DMS79 treated with DMSO at 0.1 percent for 48 hours (cell line): ENCODE measurements around the gene CCT8L2.
"Not testable (repeated sequence)": the region's sequence is repeated elsewhere in the genome, so short reads cannot be mapped to it uniquely, and the experiment has no call there.

Experiments
- DNase-seq: peaks from one replicate; lab custom pipeline; 2025; lab: John Stamatoyannopoulos, UW

Gene CCT8L2, protein sequence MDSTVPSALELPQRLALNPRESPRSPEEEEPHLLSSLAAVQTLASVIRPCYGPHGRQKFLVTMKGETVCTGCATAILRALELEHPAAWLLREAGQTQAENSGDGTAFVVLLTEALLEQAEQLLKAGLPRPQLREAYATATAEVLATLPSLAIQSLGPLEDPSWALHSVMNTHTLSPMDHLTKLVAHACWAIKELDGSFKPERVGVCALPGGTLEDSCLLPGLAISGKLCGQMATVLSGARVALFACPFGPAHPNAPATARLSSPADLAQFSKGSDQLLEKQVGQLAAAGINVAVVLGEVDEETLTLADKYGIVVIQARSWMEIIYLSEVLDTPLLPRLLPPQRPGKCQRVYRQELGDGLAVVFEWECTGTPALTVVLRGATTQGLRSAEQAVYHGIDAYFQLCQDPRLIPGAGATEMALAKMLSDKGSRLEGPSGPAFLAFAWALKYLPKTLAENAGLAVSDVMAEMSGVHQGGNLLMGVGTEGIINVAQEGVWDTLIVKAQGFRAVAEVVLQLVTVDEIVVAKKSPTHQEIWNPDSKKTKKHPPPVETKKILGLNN

DNA sequence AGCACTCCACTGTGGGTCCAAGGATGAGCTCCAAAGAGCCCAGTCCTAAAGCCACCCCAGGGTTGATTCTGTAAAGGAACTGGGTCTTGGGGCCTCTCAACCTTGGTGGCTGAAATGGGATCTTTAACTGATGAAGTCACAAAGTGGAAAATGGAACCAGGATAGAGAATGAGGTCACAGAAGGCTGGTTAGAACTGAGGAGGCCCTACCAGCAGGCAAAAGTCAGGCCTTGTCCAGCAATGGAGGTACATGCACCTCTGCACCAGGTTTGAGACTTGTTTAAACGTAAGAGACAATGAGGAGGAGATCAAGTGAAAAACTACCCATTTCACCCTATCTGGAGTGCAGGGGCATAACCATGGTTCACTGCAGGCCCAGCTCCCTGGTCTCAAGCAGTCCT, at the start of gene CCT8L2:
Gene CCT8L2 (minus strand): TSS at position 101 of the 400 bp plus-strand sequence. CDS start 260 bp downstream, outside the sequence.
- DNase-seq: not testable (repeated sequence)

DNA sequence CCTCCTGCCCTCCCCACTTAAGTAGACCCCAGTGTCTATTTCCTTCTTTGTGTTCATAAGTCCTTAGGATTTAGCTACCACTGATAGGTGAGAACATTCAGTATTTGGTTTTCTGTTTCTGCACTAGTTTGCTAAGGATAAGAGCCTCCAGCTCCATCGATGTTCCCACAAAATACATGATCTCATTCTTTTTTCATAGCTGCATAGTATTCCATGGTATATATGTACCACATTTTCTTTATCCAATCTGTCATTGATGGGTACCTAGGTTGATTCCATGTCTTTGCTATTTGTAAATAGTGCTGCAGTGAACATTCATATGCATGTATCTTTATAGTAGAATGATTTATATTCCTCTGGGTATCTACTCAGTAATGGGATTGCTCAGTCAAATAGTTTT, 42.8 kb upstream of the CCT8L2 start:
- not testable (repeated sequence) for DNase-seq

DNA sequence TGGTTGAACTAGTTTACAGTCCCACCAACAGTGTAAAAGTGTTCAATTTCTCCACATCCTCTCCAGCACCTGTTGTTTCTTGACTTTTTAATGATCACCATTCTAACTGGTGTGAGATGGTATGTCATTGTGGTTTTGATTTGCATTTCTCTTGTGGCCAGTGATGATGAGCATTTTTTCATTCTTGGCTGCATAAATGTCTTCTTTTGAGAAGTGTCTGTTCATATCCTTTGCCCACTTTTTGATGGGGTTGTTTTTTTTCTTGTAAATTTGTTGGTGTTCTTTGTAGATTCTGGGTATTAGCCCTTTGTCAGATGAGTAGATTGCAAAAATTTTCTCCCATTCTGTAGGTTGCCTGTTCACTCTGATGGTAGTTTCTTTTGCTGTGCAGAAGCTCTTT, 41.5 kb upstream of the CCT8L2 start:
- DNase-seq: not testable (repeated sequence)

DNA sequence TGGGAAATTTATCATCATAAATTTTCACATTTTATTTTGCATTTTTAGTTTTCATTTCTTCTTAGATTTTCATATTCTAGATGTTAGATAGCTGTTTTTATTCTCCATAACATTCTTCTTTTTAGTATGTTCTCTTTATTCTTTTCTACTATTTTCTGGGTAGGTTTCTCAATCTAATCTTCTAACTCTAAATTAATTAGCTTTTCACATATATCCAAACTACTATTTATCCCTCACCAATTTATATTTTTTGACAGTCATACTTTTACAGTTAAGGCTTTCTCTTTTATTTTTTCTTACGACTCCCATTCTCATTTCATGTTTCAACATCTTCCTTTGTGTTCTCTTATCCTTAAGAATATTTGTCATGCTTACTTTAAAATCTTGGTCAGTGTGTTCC, 35.9 kb upstream of the CCT8L2 start:
- DNase-seq: not testable (repeated sequence)

DNA sequence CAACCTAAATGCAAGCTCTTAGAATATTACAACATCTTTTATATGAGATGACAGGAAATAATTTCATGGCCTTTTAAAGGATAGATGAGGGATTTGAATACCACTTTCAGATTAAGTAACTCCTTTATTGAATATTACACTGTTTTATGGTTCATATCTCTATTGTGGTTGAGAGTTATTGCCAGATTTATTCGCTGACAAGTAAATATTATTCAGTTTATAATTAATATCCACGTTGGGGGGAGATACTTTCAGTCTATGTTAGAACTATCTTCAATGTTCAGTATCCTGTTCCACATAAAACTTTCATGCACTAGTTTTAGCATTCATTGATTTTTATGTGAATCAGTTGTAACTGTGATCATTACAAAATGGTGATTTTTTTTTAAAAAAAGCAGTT, 32.4 kb upstream of the CCT8L2 start:
- not testable (repeated sequence) for DNase-seq

DNA sequence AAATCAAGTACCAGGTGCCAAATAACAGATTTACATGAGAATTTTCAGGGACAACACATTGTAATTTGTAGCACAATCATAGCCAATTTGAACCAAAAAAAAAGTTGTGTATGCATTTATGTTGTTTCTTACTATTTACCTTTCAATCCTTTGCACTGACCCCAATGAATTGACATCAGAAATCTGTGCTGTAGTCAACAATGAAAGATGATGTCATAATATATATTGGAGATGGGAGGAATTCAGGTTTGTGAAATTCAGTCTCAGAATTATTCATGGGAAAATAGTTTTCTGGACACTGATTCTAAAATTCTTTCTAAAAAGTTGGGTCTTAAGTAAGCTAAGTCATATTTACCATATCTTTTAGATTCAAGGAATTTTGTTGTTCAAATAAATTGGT, 31.0 kb upstream of the CCT8L2 start:
- DNase-seq: not testable (repeated sequence)

DNA sequence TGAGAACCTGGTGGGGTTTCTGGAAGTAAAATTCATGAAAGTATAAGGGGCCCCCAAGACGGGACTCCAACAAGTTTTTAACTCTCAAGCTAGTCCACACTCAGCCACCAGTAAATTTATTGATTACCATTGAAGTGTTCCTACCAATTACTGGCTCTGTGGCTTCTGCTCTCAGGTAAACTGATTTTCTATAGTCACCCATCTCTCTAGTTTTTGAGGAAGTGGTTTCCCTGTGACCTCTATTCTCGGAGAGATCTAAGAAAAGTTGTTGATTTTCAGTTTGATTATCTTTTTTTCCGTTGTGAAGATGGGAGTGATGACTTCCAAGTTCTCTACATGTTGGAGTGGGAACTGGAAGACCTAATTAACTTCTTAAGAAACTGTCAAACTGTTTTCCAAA, 24.9 kb upstream of the CCT8L2 start:
- not testable (repeated sequence) for DNase-seq

DNA sequence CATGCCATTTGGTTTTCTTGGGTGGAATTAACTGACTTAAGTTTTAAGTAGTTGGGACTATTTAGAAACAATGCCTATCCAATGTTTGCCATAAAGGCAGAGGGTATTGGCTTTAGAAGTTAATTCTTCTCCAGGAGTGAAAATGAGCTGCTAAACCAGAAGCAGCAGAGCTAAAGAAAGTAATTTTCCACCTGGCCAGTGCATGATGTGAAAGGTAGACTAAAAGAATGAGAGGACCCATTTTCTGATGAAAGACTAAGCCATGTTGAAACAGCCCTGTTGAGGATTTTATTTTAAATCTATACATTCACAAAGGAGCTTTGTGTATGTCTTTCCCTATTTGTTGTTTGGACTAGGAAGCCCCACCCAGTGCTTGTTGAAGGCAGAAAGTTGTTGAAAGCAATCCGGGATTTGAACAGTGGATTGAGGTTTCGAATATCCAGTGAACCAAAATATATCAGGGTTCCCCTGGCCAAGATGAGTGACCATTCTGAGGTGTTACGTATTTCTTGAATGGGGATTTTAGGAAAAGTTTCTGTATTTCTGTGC, 23.9 kb upstream of the CCT8L2 start:
- not testable (repeated sequence) for DNase-seq

DNA sequence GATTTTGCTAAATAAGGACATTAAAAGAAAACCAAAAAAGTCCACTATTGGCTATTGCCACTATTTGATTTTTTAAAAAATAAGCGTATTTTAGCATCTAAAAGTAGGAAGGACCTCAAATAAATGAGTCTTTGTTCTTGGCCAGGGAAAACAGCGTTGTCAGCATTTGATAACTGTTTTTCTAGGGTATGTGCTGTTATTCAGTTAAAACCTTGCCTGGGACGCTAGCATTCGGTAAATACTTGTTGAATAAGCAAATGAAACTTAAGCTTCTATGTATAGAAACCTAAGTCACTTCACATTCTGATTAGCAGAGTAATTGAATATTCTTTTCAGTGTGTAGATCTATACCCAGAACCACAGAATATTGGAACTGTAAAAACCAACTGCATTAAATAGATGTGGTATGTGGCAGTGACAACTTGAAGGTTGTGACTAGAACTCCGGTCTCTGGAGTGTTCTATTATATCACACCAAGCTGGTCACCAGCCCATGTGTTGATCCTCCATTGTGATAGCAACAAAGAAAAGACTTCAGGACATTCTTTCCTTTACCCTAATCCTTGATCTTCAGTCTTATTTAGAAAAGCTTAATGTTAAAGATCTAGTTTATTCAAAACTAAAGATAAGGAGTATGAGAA, 23.1 kb upstream of the CCT8L2 start:
- not testable (repeated sequence) for DNase-seq

DNA sequence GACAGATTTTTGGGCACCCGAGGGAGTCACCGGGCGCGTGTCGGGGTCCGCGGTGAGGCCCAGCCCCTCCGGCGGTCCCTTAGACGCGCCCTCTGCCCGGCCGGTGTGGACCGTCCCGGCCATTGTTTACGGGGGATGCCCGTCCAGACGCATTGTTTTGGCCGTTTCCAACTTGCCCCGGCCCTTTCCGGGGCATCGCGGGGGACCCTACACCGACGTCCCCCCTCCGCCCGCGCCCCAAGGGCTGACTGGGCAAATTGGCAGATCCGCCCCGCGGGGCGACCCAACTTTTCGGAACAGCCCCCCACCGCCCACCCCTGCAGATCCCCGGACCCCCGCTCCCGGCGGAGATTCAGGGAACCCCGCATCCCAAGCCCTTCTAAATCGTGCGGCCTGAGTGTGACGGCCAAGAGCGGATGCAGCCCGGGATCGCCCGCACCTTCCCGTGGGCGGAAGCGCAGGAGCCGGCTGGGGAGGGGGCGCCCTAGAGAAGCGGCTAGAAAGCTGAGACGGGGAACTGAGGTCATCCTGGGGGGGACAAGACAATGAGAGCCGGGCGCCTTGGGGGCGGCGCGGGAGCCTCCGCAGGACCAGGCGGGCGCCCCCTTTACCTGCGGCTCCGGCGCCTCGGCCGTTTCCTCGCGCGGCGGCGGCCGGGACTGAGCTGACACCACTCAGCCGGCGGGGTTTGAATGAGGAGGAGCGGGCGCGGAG, 17.1 kb upstream of the CCT8L2 start:
- no peak for DNase-seq

DNA sequence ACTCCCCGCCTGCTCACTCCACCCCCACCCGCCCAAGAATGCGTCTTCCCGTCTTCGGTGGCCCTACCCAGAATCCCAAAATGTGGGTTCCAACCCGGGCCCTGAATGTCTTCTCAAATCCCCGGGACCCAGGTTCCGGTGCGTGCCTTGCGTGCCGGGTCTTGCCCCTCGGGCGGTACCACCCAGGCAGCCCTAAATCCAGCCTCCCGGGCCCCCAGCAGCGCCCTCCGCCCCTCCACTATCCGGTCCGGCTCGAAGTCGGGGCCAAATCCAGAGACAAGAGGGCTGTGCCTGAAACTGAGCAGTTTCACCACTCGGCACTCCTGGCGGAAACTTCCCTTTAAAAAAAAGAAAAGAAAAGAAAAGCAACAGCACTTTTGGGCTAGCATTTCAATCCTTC, 16.3 kb upstream of the CCT8L2 start:
- no peak for DNase-seq

DNA sequence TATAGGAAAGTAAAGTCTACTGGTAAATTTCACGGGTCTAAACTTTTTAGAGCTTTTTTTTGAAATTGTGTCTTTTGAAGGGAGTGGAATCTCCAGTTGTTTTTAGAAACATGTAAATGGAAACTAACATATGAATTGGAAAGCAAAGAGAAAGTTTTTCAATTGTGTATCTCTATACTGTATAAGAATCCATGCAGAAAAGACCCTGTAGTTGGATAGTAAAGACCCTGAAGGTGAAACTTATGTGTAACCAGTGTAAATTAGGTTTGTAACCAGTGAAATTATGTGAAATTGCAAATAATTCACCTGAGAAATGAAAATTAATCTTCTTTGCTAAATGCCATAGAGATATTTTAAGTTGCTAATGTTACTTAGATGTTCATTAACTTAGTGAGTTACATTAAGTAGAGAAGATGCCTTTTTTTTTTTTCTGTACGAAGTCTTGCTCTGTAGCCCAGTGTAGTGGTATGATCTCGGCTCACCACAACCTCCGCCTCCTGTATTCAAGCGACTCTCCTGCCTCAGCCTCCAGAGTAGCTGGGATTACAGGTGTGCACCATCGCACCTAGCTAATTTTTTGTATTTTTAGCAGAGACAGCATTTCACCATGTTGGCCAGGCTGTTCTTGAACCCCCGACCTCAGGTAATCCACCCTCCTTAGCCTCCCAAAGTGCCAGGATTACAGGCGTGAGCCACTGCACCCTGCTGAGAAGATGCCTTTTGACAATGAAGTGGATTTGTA, 11.8 kb upstream of the CCT8L2 start:
- DNase-seq: not testable (repeated sequence)

DNA sequence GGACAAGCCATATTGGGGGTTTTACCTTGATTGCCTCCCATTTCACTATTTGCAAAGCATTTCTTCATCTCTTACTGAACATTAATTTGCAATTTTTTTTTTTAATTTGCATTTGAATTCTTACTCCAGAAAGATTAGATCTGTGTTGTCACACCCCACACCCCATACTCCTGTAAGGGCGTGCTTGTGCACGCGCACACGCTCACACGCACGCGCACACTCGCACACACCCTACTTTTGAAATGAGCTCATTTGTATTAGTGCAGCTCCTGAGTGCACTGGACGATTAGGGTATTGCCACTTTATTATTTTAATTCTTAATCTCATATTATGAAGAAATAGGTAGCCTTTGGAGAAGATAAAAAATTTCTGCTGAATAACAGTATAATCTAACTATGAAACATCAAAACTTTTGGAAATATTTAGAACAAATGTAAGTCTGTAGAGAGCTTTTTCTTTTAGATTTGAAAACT, 11.2 kb upstream of the CCT8L2 start:
- not testable (repeated sequence) for DNase-seq

DNA sequence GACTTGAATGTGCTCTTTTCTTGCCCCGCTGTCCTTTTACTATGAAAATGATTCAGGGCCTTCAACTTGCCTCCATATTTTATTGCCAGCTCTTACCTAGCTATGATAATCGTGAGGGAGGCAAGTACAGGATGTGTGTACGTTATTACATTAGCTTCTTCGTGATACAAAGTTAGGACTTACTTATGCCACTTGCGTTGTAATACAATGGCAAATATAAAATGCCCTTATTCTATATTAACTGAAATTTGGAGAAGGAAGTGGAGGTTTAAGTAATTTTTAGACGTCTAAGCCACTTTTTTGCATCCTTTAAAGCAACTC, 10.8 kb upstream of the CCT8L2 start:
- DNase-seq: no peak

DNA sequence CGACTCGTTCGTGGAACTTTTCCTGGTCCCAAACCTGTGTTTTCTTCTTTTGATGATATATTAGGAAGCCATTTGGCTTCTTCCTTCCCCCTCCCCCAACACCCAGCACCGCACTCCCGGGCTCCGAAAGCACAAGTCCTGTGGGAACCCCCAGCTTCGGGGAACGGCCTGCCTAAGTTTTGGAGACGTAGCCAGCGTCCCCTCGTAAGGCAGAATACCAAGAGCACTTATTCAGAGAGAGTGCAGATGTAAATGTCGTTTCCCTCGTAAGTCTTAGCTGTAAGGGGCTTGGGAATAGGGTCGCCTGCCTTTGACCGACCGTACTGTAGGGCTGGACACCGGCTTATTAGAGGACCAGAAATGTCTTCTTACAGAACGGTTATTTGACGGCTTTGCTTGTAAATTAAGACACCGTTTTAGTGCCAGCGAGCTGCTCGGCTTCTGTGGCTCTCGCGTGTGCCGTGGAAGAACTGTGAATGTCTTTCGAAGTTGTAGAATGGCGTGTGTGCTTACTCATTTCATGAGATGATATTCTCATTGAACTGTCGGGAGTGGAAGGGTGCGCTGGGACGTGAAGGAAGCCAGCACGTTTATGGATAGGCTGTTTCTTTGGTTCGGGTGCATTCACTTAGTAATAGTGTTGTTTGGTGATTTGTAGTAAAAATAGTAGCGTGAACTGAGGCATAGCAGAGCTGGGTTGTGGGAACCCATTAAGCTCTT, 10.3 kb upstream of the CCT8L2 start:
- DNase-seq: not testable (repeated sequence)

DNA sequence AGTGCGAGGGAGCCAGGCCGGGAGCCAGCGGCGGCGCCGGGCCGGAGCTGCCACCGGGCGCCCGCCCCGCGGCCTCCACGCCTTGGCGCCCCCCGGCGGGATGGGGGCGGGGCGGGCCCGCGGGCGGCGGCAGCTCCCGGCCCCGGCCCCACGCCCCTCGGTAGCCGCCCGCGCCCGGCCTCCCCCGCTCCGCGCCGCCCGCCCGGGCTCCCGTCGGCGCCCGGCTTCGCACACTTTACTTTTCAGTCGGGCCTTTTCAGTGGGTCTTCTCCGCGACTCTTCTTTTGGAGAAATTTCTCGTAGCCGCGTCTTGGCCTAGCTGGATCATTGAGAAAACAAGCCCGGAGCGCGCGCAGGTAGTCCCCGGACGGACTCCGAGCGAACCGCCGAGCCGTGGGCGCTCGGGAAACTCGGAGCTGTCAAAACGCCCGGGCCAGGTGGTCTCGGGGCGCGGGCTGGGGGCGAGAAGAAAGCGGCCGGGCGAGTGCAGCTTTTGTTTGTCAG, 9.7 kb upstream of the CCT8L2 start:
- not testable (repeated sequence) for DNase-seq

DNA sequence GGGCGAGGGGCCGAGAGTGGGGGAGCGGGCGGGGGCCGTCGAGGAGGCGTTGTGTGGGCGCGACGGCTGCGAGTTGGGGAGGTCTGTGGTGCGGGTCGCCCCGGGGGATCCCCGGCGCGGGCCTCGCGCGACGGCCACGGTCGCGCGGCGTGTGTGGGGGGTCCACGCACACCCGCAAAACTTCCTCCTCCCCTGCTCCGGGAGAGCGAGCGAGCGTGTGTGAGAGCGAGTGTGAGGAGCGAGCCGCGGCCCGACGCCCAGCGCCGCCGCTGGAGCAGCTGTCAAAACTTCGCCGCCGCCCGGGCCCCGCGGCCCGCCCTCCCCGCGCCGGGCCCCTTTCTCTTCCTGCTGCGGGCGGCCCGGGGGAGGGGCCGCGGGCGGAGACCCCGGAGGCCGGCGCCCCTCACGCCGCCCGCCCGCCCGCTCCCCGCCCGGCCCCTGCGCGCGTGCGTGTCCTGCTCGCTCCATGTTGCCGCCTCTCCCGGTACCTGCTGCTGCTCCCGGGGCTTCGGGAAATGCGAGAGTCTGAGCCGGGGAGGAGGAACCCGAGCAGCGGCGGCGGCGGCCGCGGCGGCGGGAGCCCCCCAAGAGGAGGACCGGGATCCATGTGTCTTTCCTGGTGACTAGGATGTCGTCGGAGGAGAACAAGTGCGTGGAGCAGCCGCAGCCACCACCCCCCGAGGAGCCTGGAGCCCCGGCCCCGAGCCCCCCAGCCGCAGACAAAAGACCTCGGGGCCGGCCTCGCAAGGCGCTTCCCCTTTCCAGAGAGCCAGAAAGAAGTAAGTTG, 9.0 kb upstream of the CCT8L2 start:
- DNase-seq: no peak

DNA sequence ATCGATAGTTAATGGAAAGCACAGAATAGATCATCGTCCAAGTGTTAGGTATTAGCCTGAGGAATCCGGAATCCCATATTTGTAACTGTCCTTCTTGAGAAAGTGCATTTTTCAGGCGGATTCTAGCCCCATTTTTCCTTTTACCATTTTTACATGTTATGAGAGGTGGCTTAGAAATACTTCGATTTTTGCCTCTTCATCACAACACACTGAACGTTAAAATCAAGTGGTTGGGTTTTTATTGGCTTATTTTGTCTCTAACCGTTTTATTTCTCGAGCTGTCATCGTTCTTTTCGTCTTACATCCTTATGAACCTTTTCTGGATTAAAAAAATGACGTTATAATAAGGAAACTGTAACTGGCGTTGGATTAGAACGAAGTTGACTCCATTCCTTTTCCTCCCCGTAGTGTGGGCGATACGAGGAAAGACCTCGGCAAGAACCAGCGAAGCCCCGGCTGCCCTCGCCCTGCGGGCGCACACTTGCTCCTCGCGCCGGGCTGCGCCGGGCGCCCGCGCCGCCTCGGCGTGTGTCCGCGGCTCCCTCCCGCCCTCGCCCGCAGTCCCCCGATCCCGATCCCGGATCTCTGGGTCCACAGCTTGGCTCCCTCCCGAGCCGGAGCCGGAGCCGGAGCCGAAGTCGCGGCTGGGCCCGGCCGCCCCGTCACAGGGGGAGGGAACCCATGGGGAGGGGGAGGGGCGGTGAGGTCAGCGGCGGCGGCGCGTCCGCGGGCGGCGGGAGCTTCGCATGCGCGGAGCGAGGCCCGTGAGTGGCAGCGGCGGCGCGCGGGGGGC, 8.2 kb upstream of the CCT8L2 start:
- DNase-seq: not testable (repeated sequence)

DNA sequence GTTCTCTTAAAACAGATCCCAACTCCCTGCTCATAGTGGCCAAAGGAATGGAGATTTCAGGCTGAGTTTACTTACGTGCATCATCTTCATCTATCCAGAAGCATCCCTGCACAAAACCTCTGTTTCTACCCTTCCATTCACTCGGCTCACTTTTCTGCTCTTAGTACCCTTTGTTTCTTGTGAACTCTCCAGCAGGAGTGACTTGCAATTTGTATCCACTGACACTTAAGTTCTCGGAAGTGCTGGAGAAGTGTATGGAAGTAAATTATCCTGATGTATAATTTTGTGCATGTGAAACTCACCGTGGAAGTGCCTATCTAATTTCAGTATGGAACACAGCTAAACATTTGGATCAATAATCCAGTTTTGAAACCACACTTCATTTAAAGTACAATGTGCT, 7.0 kb upstream of the CCT8L2 start:
- not testable (repeated sequence) for DNase-seq
